ENCODE data around the gene BRME1.

DNA sequence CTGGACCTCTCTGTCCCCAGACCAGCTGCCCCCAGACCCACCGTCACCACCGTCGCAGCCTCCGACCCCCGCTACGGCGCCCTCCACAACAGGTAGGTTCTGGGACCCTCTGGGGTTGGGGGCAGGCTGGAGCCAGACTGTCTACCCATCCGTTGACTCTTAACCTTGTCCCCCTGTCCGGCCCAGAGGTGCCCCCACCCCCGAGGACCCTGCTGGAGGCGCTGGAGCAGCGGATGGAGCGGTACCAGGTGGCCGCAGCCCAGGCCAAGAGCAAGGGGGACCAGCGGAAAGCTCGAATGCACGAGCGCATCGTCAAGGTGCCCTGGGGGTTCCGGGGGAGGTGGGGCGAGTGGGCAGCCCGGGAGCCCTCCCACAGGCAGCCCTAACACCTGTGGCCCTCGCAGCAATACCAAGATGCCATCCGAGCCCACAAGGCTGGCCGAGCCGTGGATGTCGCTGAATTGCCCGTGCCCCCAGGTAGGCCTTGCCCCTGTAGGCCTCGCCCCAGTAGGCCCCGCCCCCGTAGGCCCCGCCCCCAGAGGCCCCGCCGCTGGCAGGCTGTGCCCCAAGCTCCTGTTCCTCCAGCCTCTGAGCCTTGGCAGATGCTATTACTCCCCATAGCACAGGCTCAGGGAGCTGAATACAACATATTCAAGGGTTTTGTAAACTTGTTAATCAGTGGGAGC is 13.0 kb upstream of the BRME1 start:
- no peak for TF ChIP-seq CTCF (IDR thresholded peaks at IDR 0.05)
- TF ChIP-seq POLR2A (IDR thresholded peaks at IDR 0.05), result no peak

Measured in Peyer's patch (tissue), 4 donors.